Measurements from ENCODE around the gene FARSB. TPM values are rescaled to one million over a fixed set of nuclear protein-coding genes. Genes with fewer than 3 reads are reported as not detected.

FARSB gene
- 17.1 TPM for total RNA-seq
- polyA plus RNA-seq (ENCODE audit: insufficient read depth, low read depth, low replicate concordance) = 18.2 TPM
- long read RNA-seq, donor 1, partial matches to known transcripts = 0 of 4 reads
- long read RNA-seq, donor 1, other reads (novel, unspliced or antisense) = 0 of 4 reads
- long read RNA-seq, donor 2, transcript FARSB-201 (17 exons, 3,369 nt) = major isoform, 8 of 8 reads
- long read RNA-seq, donor 2, partial matches to known transcripts = 0 of 8 reads
- long read RNA-seq, donor 2, other reads (novel, unspliced or antisense) = 0 of 8 reads
- long read RNA-seq, donor 3, transcript FARSB-201 (17 exons, 3,369 nt) = major isoform, 7 of 7 reads
- long read RNA-seq, donor 3, partial matches to known transcripts = 0 of 7 reads
- long read RNA-seq, donor 3, other reads (novel, unspliced or antisense) = 0 of 7 reads
- long read RNA-seq, donor 4, transcript FARSB-201 (17 exons, 3,369 nt) = major isoform, 6 of 11 reads
- long read RNA-seq, donor 4, partial matches to known transcripts = 5 of 11 reads
- long read RNA-seq, donor 4, other reads (novel, unspliced or antisense) = 0 of 11 reads
- long read RNA-seq, donor 5, partial matches to known transcripts = 5 of 7 reads
- long read RNA-seq, donor 5, other reads (novel, unspliced or antisense) = 0 of 7 reads
- long read RNA-seq, donor 6, transcript FARSB-201 (17 exons, 3,369 nt) = major isoform, 22 of 34 reads
- long read RNA-seq, donor 6, partial matches to known transcripts = 12 of 34 reads
- long read RNA-seq, donor 6, other reads (novel, unspliced or antisense) = 0 of 34 reads
- long read RNA-seq, donor 7, transcript FARSB-201 (17 exons, 3,369 nt) = major isoform, 15 of 22 reads
- long read RNA-seq, donor 7, partial matches to known transcripts = 2 of 22 reads
- long read RNA-seq, donor 7, other reads (novel, unspliced or antisense) = 5 of 22 reads
- long read RNA-seq, donor 8, partial matches to known transcripts = 0 of 2 reads
- long read RNA-seq, donor 8, other reads (novel, unspliced or antisense) = 0 of 2 reads
- long read RNA-seq, donor 9, partial matches to known transcripts = 0 of 4 reads
- long read RNA-seq, donor 9, other reads (novel, unspliced or antisense) = 0 of 4 reads
- long read RNA-seq, donor 10, partial matches to known transcripts = 0 of 4 reads
- long read RNA-seq, donor 10, other reads (novel, unspliced or antisense) = 0 of 4 reads

DNA sequence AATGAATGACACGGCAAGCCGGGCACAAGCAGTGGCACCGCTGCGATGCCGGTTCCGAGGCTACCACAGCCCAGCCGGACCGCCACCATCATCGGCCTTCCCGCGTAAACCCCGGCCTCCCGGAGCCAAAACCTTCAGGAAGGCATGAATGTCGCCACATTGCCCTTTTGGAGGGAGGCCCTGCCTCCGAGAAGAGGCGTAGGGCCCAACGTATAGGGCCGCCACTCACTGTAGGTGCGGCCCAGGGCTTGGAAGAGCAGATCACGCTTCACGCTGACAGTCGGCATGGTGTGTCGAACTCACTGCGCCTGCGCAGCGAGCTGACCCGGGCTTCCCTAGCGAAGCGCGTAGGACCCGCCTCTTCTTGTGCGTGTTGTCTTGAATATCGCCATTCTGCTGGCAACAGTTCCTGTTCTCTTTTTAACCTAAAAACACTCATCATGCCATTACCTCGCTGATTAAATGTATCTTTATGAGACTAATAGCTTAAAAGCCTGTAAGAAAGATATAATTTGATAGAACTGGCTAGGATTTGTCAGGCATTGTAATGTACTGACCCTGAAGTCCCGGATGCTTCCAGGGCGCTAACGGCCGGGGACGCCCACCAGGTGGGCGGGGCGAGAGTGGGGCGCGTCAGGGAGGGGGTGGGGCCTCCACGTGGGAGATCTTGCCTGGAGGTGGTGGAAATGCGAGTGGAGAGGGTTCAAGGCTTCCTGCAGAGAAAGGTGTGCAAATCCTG is at the start of gene FARSB:
FARSB (minus strand) TSS at position 306 of the 739 bp plus-strand sequence; CDS start at position 287, 19 bp downstream.
- peak within 1 kb of the TSS; percentile 98 to 99 for H3K27ac ChIP-seq (ENCODE audit: low read depth in 2 of 2, low read length in 2 of 2)
- intact Hi-C loops (cut with DNase I) = no loop called here
- FAIRE-seq (no peak), DNase-seq (peak; percentile 95 to 99 (median 97))
- H3K4me1 ChIP-seq (ENCODE audit: control insufficient read depth in 2 of 3, insufficient read depth in 2 of 3, low read depth in 1 of 3, low read length in 3 of 3) = peaks cover 0 to 11% (median 4%) of the 10 kb centered on the region in 3 donors
- H3K27me3 ChIP-seq (ENCODE audit: control insufficient read depth, insufficient read depth, low read length) = no peaks in the 10 kb centered on the region
- no peaks in the 10 kb centered on the region for H3K36me3 ChIP-seq (ENCODE audit: control insufficient read depth in 2 of 3, insufficient read depth in 3 of 3, low read length in 3 of 3)
- H3K4me3 ChIP-seq (ENCODE audit: low read length in 3 of 3) = peak within 1 kb of the TSS; percentile 74 to 90 (median 89)
- peak within 1 kb of the TSS; percentile 63 to 95 (median 94) for H3K9ac ChIP-seq (ENCODE audit: low read length in 3 of 3)
- TF ChIP-seq, protein P1, sequence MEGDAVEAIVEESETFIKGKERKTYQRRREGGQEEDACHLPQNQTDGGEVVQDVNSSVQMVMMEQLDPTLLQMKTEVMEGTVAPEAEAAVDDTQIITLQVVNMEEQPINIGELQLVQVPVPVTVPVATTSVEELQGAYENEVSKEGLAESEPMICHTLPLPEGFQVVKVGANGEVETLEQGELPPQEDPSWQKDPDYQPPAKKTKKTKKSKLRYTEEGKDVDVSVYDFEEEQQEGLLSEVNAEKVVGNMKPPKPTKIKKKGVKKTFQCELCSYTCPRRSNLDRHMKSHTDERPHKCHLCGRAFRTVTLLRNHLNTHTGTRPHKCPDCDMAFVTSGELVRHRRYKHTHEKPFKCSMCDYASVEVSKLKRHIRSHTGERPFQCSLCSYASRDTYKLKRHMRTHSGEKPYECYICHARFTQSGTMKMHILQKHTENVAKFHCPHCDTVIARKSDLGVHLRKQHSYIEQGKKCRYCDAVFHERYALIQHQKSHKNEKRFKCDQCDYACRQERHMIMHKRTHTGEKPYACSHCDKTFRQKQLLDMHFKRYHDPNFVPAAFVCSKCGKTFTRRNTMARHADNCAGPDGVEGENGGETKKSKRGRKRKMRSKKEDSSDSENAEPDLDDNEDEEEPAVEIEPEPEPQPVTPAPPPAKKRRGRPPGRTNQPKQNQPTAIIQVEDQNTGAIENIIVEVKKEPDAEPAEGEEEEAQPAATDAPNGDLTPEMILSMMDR (IDR thresholded peaks at IDR 0.05; ENCODE audit: borderline replicate concordance, extremely low read depth, insufficient read depth) = no peak
- no peaks in the 10 kb centered on the region for H3K9me3 ChIP-seq (ENCODE audit: control insufficient read depth in 2 of 3, insufficient read depth in 1 of 3, low read length in 3 of 3)

DNA sequence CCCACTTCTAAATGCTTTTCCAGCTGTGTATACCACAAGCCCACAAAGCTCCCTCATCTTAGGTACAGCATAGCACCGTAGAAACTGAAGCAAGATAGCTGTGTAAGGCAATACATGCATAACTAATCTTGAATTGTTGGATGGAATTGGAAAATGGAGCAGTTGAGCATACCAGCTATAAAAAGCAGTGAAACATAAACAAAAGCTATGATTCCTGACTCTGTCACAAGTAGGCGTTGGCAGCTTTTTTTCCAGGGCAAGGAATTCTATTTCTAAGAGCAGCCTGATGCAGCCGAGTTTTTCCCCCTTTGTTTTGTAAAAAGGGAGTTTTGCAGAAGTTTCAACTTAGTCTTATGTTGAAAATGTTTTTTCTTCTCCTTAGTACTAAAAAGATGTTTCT is 48.0 kb upstream of the FARSB start:
- Histone ChIP-seq H3K4me1 (ENCODE audit: control insufficient read depth in 2 of 3, insufficient read depth in 2 of 3, low read depth in 1 of 3, low read length in 3 of 3) (peaks cover 0 to 4% (median 0%) of the 10 kb centered on the region in 3 donors), H3K9ac (ENCODE audit: low read length in 3 of 3) (no peak overlapping the region), H3K27me3 (ENCODE audit: control insufficient read depth, insufficient read depth, low read length) (no peaks in the 10 kb centered on the region), H3K36me3 (ENCODE audit: control insufficient read depth in 2 of 3, insufficient read depth in 3 of 3, low read length in 3 of 3) (no peaks in the 10 kb centered on the region), H3K9me3 (ENCODE audit: control insufficient read depth in 2 of 3, insufficient read depth in 1 of 3, low read length in 3 of 3) (no peaks in the 10 kb centered on the region), H3K4me3 (ENCODE audit: low read length in 3 of 3) (no peak overlapping the region), H3K27ac (ENCODE audit: low read depth in 2 of 2, low read length in 2 of 2) (no peak overlapping the region)
- no peak for FAIRE-seq
- DNase-seq = no peak
- TF ChIP-seq, protein P1 (IDR thresholded peaks at IDR 0.05; ENCODE audit: borderline replicate concordance, extremely low read depth, insufficient read depth) = no peak
- intact Hi-C loops (cut with DNase I) = no loop called here

DNA sequence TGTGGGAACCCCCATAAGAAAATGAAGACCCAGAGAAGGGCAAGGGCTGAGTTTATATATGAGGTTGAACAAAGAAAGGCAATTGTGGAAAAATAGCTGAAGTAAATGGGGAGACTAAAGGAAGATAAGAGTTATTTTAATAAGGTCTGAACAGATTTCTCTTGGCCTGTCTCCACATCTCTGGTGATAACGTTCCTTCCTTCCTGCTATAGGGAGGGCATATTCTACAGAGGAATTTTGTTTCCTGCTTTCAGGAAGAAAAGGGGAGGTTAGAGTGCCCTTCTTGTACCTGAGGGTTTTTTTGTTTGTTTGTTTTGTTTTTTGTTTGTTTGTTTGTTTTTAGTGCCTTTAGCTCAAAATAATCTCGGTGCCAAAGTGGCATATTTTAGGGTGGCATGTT is 47.2 kb upstream of the FARSB start:
- no peak overlapping the region for H3K27ac ChIP-seq (ENCODE audit: low read depth in 2 of 2, low read length in 2 of 2)
- DNase-seq = no peak
- no peak overlapping the region for H3K4me3 ChIP-seq (ENCODE audit: low read length in 3 of 3)
- TF ChIP-seq, protein P1 (IDR thresholded peaks at IDR 0.05; ENCODE audit: borderline replicate concordance, extremely low read depth, insufficient read depth) = no peak
- intact Hi-C loops (cut with DNase I) = no loop called here
- no peaks in the 10 kb centered on the region for H3K9me3 ChIP-seq (ENCODE audit: control insufficient read depth in 2 of 3, insufficient read depth in 1 of 3, low read length in 3 of 3)
- H3K4me1 ChIP-seq (ENCODE audit: control insufficient read depth in 2 of 3, insufficient read depth in 2 of 3, low read depth in 1 of 3, low read length in 3 of 3) = peaks cover 0 to 4% (median 0%) of the 10 kb centered on the region in 3 donors
- no peaks in the 10 kb centered on the region for H3K27me3 ChIP-seq (ENCODE audit: control insufficient read depth, insufficient read depth, low read length)
- no peaks in the 10 kb centered on the region for H3K36me3 ChIP-seq (ENCODE audit: control insufficient read depth in 2 of 3, insufficient read depth in 3 of 3, low read length in 3 of 3)
- FAIRE-seq = no peak
- H3K9ac ChIP-seq (ENCODE audit: low read length in 3 of 3) = no peak overlapping the region

Data from kidney (tissue), 22 donors.